H9 (cell line): ENCODE data around the gene COL5A2. TPM values are rescaled to one million over a fixed set of nuclear protein-coding genes. Genes with fewer than 3 reads are reported as not detected.

Experiments used
- DNase-seq: peaks from one replicate; pipeline ENCODE4 v3.0.0-alpha.2; 2017
- H2AFZ ChIP-seq: one replicate; pipeline ENCODE4 v1.6.1; 2013; ENCODE audit warnings: mild to moderate bottlenecking, low read length, control low read depth, moderate library complexity
- H2AK5ac ChIP-seq: 2 replicates; pipeline ENCODE4 v1.6.1; 2013; ENCODE audit warnings: low read length, control low read depth, mixed read lengths; ENCODE audit not compliant: insufficient read length
- H2BK120ac ChIP-seq: one replicate; pipeline ENCODE4 v1.6.1; 2013; ENCODE audit warnings: low read depth, mild to moderate bottlenecking, low read length, control low read depth, inconsistent platforms; ENCODE audit not compliant: poor library complexity, severe bottlenecking
- H2BK12ac ChIP-seq: 2 replicates; pipeline ENCODE4 v1.6.1; 2013; ENCODE audit warnings: low read length, control low read depth, mixed read lengths, low read depth; ENCODE audit not compliant: insufficient read length
- H2BK15ac ChIP-seq: 2 replicates; pipeline ENCODE4 v1.6.1; 2013; ENCODE audit warnings: low read depth, low read length, control low read depth
- H2BK20ac ChIP-seq: one replicate; pipeline ENCODE4 v1.6.1; 2013; ENCODE audit warnings: low read depth, mild to moderate bottlenecking, low read length, control low read depth, inconsistent platforms; ENCODE audit not compliant: poor library complexity, severe bottlenecking
- H2BK5ac ChIP-seq: 2 replicates; pipeline ENCODE4 v1.6.1; 2013; ENCODE audit warnings: low read length, control low read depth, mixed read lengths; ENCODE audit not compliant: insufficient read length
- H3K14ac ChIP-seq: 2 replicates; pipeline ENCODE4 v1.6.1; 2013; ENCODE audit warnings: low read length, control low read depth; ENCODE audit not compliant: insufficient read depth
- H3K18ac ChIP-seq: 2 replicates; pipeline ENCODE4 v1.6.1; 2013; ENCODE audit warnings: low read depth, mild to moderate bottlenecking, mixed read lengths, low read length, control low read depth; ENCODE audit not compliant: insufficient read length
- H3K23ac ChIP-seq: 2 replicates; pipeline ENCODE4 v1.6.1; 2013; ENCODE audit warnings: low read length, control low read depth, mixed read lengths, low read depth; ENCODE audit not compliant: insufficient read length
- H3K23me2 ChIP-seq: 2 replicates; pipeline ENCODE4 v1.6.1; 2013; ENCODE audit warnings: low read depth, mild to moderate bottlenecking, mixed read lengths, low read length, control low read depth; ENCODE audit not compliant: insufficient read length, poor library complexity, severe bottlenecking
- H3K27ac ChIP-seq: 2 replicates; pipeline ENCODE4 v1.5.1; 2013; ENCODE audit warnings: low read length, control low read depth, mixed read lengths, low read depth; ENCODE audit not compliant: insufficient read length
- H3K27me3 ChIP-seq: 2 replicates; pipeline ENCODE4 v1.6.1; 2013; ENCODE audit warnings: low read length, control low read depth, inconsistent platforms; ENCODE audit not compliant: insufficient read depth
- H3K4ac ChIP-seq: 2 replicates; pipeline ENCODE4 v1.6.1; 2013; ENCODE audit warnings: low read depth, mild to moderate bottlenecking, control low read depth, inconsistent platforms, low read length, moderate library complexity
- H3K4me1 ChIP-seq: 2 replicates; pipeline ENCODE4 v1.6.1; 2013; ENCODE audit warnings: low read length, control low read depth, inconsistent platforms; ENCODE audit not compliant: insufficient read depth
- H3K4me2 ChIP-seq: 2 replicates; pipeline ENCODE4 v1.6.1; 2013; ENCODE audit warnings: low read length, control low read depth, mixed read lengths; ENCODE audit not compliant: insufficient read length, insufficient read depth
- H3K56ac ChIP-seq: 2 replicates; pipeline ENCODE4 v1.6.1; 2013; ENCODE audit warnings: low read depth, mild to moderate bottlenecking, mixed read lengths, low read length, control low read depth; ENCODE audit not compliant: insufficient read length
- H3K79me1 ChIP-seq: 2 replicates; pipeline ENCODE4 v1.6.1; 2013; ENCODE audit warnings: low read depth, mild to moderate bottlenecking, moderate library complexity, low read length, control low read depth, inconsistent platforms; ENCODE audit not compliant: insufficient read depth, poor library complexity, severe bottlenecking
- H3K79me2 ChIP-seq: 2 replicates; pipeline ENCODE4 v1.6.1; 2013; ENCODE audit warnings: low read length, control low read depth, inconsistent platforms; ENCODE audit not compliant: insufficient read depth
- H3K9ac ChIP-seq: 2 replicates; pipeline ENCODE4 v1.6.1; 2013; ENCODE audit warnings: low read length, control low read depth, mixed read lengths; ENCODE audit not compliant: insufficient read length; ENCODE audit errors: extremely low read depth
- H3K9me3 ChIP-seq: one replicate; pipeline ENCODE4 v1.6.1; 2013; ENCODE audit warnings: low read depth, low read length, inconsistent platforms; ENCODE audit not compliant: control insufficient read depth
- H3T11ph ChIP-seq: one replicate; pipeline ENCODE4 v1.6.1; 2013; ENCODE audit warnings: mild to moderate bottlenecking, low read length, control low read depth, inconsistent platforms
- H4K20me1 ChIP-seq: one replicate; pipeline ENCODE4 v1.6.1; 2013; ENCODE audit not compliant: control insufficient read depth, insufficient read length, insufficient read depth
- H4K5ac ChIP-seq: 2 replicates; pipeline ENCODE4 v1.6.1; 2013; ENCODE audit warnings: low read depth, mild to moderate bottlenecking, mixed read lengths, low read length, control low read depth; ENCODE audit not compliant: insufficient read length
- H4K8ac ChIP-seq: replicated peaks from 2 replicates; pipeline ENCODE4 v1.6.1; 2013; ENCODE audit warnings: low read length, control low read depth, mixed read lengths, low read depth; ENCODE audit not compliant: insufficient read length
- H4K91ac ChIP-seq: 2 replicates; pipeline ENCODE4 v1.6.1; 2013; ENCODE audit warnings: low read depth, mild to moderate bottlenecking, moderate library complexity, mixed read lengths, low read length, control low read depth; ENCODE audit not compliant: insufficient read length
- H3K27ac Mint-ChIP-seq, 3 experiments: 2 replicates in 2 of 3; 3 replicates in 1 of 3; pipeline ENCODE4 v1.8.0; 2020 to 2021; ENCODE audit warnings: mixed read lengths in 3 of 3, mild to moderate bottlenecking in 1 of 3, moderate library complexity in 1 of 3
- H3K27me3 Mint-ChIP-seq: 2 replicates; pipeline ENCODE4 v1.8.0; 2021; ENCODE audit warnings: low read depth, mild to moderate bottlenecking, moderate library complexity, mixed read lengths
- H3K36me3 Mint-ChIP-seq, 3 experiments: 2 replicates in 2 of 3; 3 replicates in 1 of 3; pipeline ENCODE4 v1.8.0; 2020 to 2021; ENCODE audit warnings: low read depth in 3 of 3, mixed read lengths in 3 of 3; ENCODE audit not compliant: insufficient read depth in 1 of 3
- H3K4me1 Mint-ChIP-seq, 2 experiments: 2 replicates each; pipeline ENCODE4 v1.8.0; 2020; ENCODE audit warnings: mixed read lengths in 2 of 2
- H3K4me3 Mint-ChIP-seq, 2 experiments: 2 replicates in 1 of 2; 3 replicates in 1 of 2; pipeline ENCODE4 v1.8.0; 2020 to 2021; ENCODE audit warnings: mild to moderate bottlenecking in 2 of 2, mixed read lengths in 2 of 2, moderate library complexity in 1 of 2
- H3K9me3 Mint-ChIP-seq, 2 experiments: 2 replicates in 1 of 2; 3 replicates in 1 of 2; pipeline ENCODE4 v1.8.0; 2020; ENCODE audit warnings: mild to moderate bottlenecking in 2 of 2, mixed read lengths in 2 of 2, moderate library complexity in 1 of 2
- total RNA-seq: library from RNA; stranded (reverse); gene quantifications from 2 replicates; pipeline ENCODE4 v1.2.1, GENCODE V29; 2021
- TF ChIP-seq, protein P1 (sequence below): fragments of 200-600 bp; sonication (generic); conservative IDR thresholded peaks from 3 replicates; pipeline ENCODE4 v1.8.0; 2021; ENCODE audit warnings: antibody characterized with exemption, mild to moderate bottlenecking

The COL5A2 gene
- total RNA-seq, 1 experiment from 2014 or later = 10.5 TPM

DNA sequence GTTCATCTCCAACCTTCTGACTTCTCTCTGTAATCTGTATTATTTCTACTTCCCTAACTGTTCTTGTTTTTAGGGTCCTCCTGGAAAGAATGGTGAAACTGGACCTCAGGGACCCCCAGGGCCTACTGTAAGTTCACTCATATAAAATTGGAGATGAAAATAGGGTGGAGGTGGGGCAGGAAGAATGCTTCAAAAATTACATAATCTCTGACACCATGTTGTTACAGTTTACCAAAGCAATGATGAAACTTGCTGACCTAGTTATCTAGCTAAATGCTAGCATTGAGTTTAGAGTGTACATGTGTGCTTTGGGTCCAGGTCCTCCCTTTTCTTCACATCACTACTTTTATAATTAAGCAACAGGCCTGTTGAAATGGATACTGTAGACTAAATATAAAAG is 182.3 kb downstream of the COL5A2 start:
- DNase-seq = no peak
- H3K4me3 Mint-ChIP-seq = no peak overlapping the region
- Histone ChIP-seq H4K5ac (no peak overlapping the region), H3K56ac (no peak overlapping the region), H2BK120ac (no peak overlapping the region), H3K27ac (no peak overlapping the region), H3T11ph (no peak overlapping the region), H2BK12ac (no peak overlapping the region), H3K18ac (no peak overlapping the region), H3K79me2 (no peaks in the 10 kb centered on the region), H4K20me1 (no peaks in the 10 kb centered on the region), H3K9me3 (no peaks in the 10 kb centered on the region), H3K23ac (no peak overlapping the region), H2AK5ac (no peak overlapping the region), H4K8ac (no peak overlapping the region), H2BK5ac (no peak overlapping the region), H3K4ac (no peak overlapping the region), H3K4me1 (no peaks in the 10 kb centered on the region), H3K4me2 (no peak overlapping the region), H3K79me1 (no peaks in the 10 kb centered on the region), H2AFZ (no peak overlapping the region), H4K91ac (no peak overlapping the region), H3K9ac (no peak overlapping the region), H3K27me3 (no peaks in the 10 kb centered on the region), H2BK20ac (no peak overlapping the region), H3K23me2 (no peaks in the 10 kb centered on the region), H3K14ac (no peak overlapping the region), H2BK15ac (no peak overlapping the region)
- no peaks in the 10 kb centered on the region for H3K9me3 Mint-ChIP-seq
- no peak overlapping the region for H3K27ac Mint-ChIP-seq
- no peaks in the 10 kb centered on the region for H3K27me3 Mint-ChIP-seq
- TF ChIP-seq, protein P1, sequence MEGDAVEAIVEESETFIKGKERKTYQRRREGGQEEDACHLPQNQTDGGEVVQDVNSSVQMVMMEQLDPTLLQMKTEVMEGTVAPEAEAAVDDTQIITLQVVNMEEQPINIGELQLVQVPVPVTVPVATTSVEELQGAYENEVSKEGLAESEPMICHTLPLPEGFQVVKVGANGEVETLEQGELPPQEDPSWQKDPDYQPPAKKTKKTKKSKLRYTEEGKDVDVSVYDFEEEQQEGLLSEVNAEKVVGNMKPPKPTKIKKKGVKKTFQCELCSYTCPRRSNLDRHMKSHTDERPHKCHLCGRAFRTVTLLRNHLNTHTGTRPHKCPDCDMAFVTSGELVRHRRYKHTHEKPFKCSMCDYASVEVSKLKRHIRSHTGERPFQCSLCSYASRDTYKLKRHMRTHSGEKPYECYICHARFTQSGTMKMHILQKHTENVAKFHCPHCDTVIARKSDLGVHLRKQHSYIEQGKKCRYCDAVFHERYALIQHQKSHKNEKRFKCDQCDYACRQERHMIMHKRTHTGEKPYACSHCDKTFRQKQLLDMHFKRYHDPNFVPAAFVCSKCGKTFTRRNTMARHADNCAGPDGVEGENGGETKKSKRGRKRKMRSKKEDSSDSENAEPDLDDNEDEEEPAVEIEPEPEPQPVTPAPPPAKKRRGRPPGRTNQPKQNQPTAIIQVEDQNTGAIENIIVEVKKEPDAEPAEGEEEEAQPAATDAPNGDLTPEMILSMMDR = no peak
- H3K4me1 Mint-ChIP-seq = no peaks in the 10 kb centered on the region
- no peaks in the 10 kb centered on the region for H3K36me3 Mint-ChIP-seq
